GM12892 (cell line): Measurements from ENCODE around the gene DTNB.

ENCODE experiments used
- POLR2A ChIP-seq: IDR thresholded peaks from 2 replicates; pipeline ENCODE4 v1.6.1; 2011; ENCODE audit warnings: low read depth, low read length, control low read depth
- POLR2AphosphoS5 ChIP-seq: IDR thresholded peaks from 2 replicates; pipeline ENCODE4 v1.6.1; 2011; ENCODE audit warnings: low read depth, low read length, control low read depth

- TF ChIP-seq POLR2AphosphoS5 (no peak), POLR2A (no peak)
Observed at GRCh38 chr2:25505182-25505581, 168.2 kb downstream of the DTNB start.
